ENCODE results near the gene SSR2. TPM values are rescaled to one million over a fixed set of nuclear protein-coding genes. Genes with fewer than 3 reads are reported as not detected.

Gene SSR2
- total and polyA plus RNA-seq, 4 donors, result 93.1 to 264 (median 173) TPM

GRCh38 chr1:155975375-155976061 is 45.2 kb downstream of the SSR2 start:
- DNase-seq (ENCODE audit: low spot score), result no peak
- peak overlapping the region; percentile 80 to 92 for H3K27ac ChIP-seq (ENCODE audit: low read depth in 1 of 2, low read length in 2 of 2)

More at GRCh38 chr1:155975375-155976061, 45.2 kb downstream of the SSR2 start:
- 64% methylated on average over 4 of the region's 4 CpGs for WGBS
- H3K9ac ChIP-seq (ENCODE audit: low read depth in 1 of 2, low read length in 2 of 2), result peak overlapping the region; percentile 0 to 16
- peak overlapping the region in 1 of 3 donors; percentile 80 for H3K4me3 ChIP-seq (ENCODE audit: low read depth in 1 of 3, low read length in 3 of 3)
- no peaks in the 10 kb centered on the region for H3K9me3 ChIP-seq (ENCODE audit: control insufficient read depth in 4 of 4, low read length in 3 of 4)
- H3K4me1 ChIP-seq (ENCODE audit: control insufficient read depth in 4 of 4, insufficient read depth in 4 of 4, low read length in 3 of 4), result peaks cover 6 to 29% (median 14%) of the 10 kb centered on the region in 4 donors
- TF ChIP-seq MAX (IDR thresholded peaks at IDR 0.05) (no peak), REST (IDR thresholded peaks at IDR 0.05) (no peak), GABPA (IDR thresholded peaks at IDR 0.05 in 1 of 2, conservative IDR thresholded peaks at IDR 0.05 in 1 of 2) (no peak), FOXA2 (IDR thresholded peaks at IDR 0.05) (no peak), ZBTB33 (IDR thresholded peaks at IDR 0.05) (no peak), TAF1 (conservative IDR thresholded peaks at IDR 0.05) (no peak), EGR1 (IDR thresholded peaks at IDR 0.05; ENCODE audit: low read depth in 2 of 2) (no peak), RXRA (IDR thresholded peaks at IDR 0.05) (no peak), HNF4A (conservative IDR thresholded peaks at IDR 0.05) (no peak), ATF3 (IDR thresholded peaks at IDR 0.05) (no peak), JUND (IDR thresholded peaks at IDR 0.05) (no peak), FOXA1 (IDR thresholded peaks at IDR 0.05) (no peak), CTCF (IDR thresholded peaks at IDR 0.05; ENCODE audit: low read depth, low read length, missing input control) (no peak)
- no peaks in the 10 kb centered on the region for H3K27me3 ChIP-seq (ENCODE audit: control insufficient read depth in 4 of 4, insufficient read depth in 4 of 4, low read length in 3 of 4)
- no peaks in the 10 kb centered on the region for H3K36me3 ChIP-seq (ENCODE audit: control insufficient read depth in 4 of 4, insufficient read depth in 3 of 4, low read depth in 1 of 4, low read length in 3 of 4)

All from liver (tissue), 9 donors.